ENCODE results near the gene FAM83E.
A peak's percentile ranks its signal among the peaks of the same experiment; 100 is the strongest.

FAM83E gene

GRCh38 chr19:48656840-48657474 is 42.1 kb upstream of the FAM83E start:
- TF ChIP-seq CTCF (IDR thresholded peaks at IDR 0.05; ENCODE audit: low read depth, low read length), result no peak
- no peak overlapping the region for H3K4me3 ChIP-seq (ENCODE audit: low read depth, low read length)

- no peak overlapping the region for H3K4me3 ChIP-seq (ENCODE audit: low read depth, low read length)
- no peak for TF ChIP-seq CTCF (IDR thresholded peaks at IDR 0.05; ENCODE audit: low read depth, low read length)
These were observed 39.6 kb upstream of the FAM83E start for GRCh38 chr19:48654299-48655059.

GRCh38 chr19:48651683-48652048 is 36.8 kb upstream of the FAM83E start:
- TF ChIP-seq CTCF (IDR thresholded peaks at IDR 0.05; ENCODE audit: low read depth, low read length), result no peak

GRCh38 chr19:48650974-48651682 is 36.3 kb upstream of the FAM83E start:
- TF ChIP-seq CTCF (IDR thresholded peaks at IDR 0.05; ENCODE audit: low read depth, low read length), result no peak
- H3K4me3 ChIP-seq (ENCODE audit: low read depth, low read length), result no peak overlapping the region

More at GRCh38 chr19:48651683-48652048, 36.8 kb upstream of the FAM83E start:
- H3K4me3 ChIP-seq (ENCODE audit: low read depth, low read length), result no peak overlapping the region

GRCh38 chr19:48648134-48648533 is 33.3 kb upstream of the FAM83E start:
- H3K4me3 ChIP-seq (ENCODE audit: low read depth, low read length), result no peak overlapping the region
- no peak for TF ChIP-seq CTCF (IDR thresholded peaks at IDR 0.05; ENCODE audit: low read depth, low read length)

- peak overlapping the region; percentile 58 for H3K4me3 ChIP-seq (ENCODE audit: low read depth, low read length)
- TF ChIP-seq CTCF (IDR thresholded peaks at IDR 0.05; ENCODE audit: low read depth, low read length), result no peak
These were observed 31.9 kb upstream of the FAM83E start for GRCh38 chr19:48646722-48647216.

Data from WI38 (cell line).